H1 (cell line): ENCODE measurements around the gene SOCS7.

Source experiments
- CTCF ChIP-seq, 3 experiments: IDR thresholded peaks; 1 replicate in 2 of 3; 2 replicates in 1 of 3; pipeline versions ENCODE4 v1.5.1 to v1.6.1; 2011; ENCODE audit warnings: low read length in 3 of 3, mild to moderate bottlenecking in 3 of 3, inconsistent platforms in 2 of 3, low read depth in 1 of 3, moderate library complexity in 1 of 3; ENCODE audit not compliant: insufficient read depth in 1 of 3; ENCODE audit errors: control extremely low read depth in 1 of 3
- EP300 ChIP-seq, 2 experiments: IDR thresholded peaks; 1 replicate in 1 of 2; 2 replicates in 1 of 2; pipeline ENCODE4 v1.6.1; 2011 to 2012; ENCODE audit warnings: low read depth in 2 of 2, low read length in 2 of 2, mild to moderate bottlenecking in 2 of 2, borderline replicate concordance in 1 of 2, inconsistent platforms in 1 of 2, moderate library complexity in 1 of 2
- GABPA ChIP-seq: IDR thresholded peaks from 2 replicates; pipeline ENCODE4 v1.6.1; 2011; ENCODE audit warnings: mild to moderate bottlenecking, low read length, moderate library complexity, borderline replicate concordance; ENCODE audit not compliant: insufficient read depth
- HDAC2 ChIP-seq, 2 experiments: fragments of 300-600 bp in 1 of 2; sonication (generic) in 1 of 2; IDR thresholded peaks; 2 replicates each; pipeline ENCODE4 v1.6.1; 2011 to 2012; ENCODE audit warnings: low read depth in 2 of 2, low read length in 2 of 2, mild to moderate bottlenecking in 2 of 2, moderate library complexity in 2 of 2, borderline replicate concordance in 1 of 2, inconsistent platforms in 1 of 2
- HDAC6 ChIP-seq: IDR thresholded peaks from one replicate; pipeline ENCODE4 v1.7.1; 2012; ENCODE audit warnings: low read depth, mild to moderate bottlenecking, inconsistent platforms, low read length, moderate library complexity
- JUND ChIP-seq: IDR thresholded peaks from 2 replicates; pipeline ENCODE4 v1.6.1; 2011; ENCODE audit warnings: mild to moderate bottlenecking, improper control_type of control experiment, low read length
- POLR2A ChIP-seq, 2 experiments: IDR thresholded peaks; 1 replicate in 1 of 2; 2 replicates in 1 of 2; pipeline ENCODE4 v1.6.1; 2011; ENCODE audit warnings: low read depth in 2 of 2, low read length in 2 of 2, mild to moderate bottlenecking in 2 of 2; ENCODE audit errors: control extremely low read depth in 1 of 2
- POLR2AphosphoS5 ChIP-seq: IDR thresholded peaks from 2 replicates; pipeline ENCODE4 v1.6.1; 2011; ENCODE audit warnings: low read depth, low read length
- RAD21 ChIP-seq, 2 experiments: IDR thresholded peaks in 1 of 2; conservative IDR thresholded peaks in 1 of 2; 2 replicates each; pipeline ENCODE4 v1.6.1; 2011; ENCODE audit warnings: low read depth in 2 of 2, low read length in 2 of 2, improper control_type of control experiment in 1 of 2, inconsistent platforms in 1 of 2, mild to moderate bottlenecking in 1 of 2, moderate library complexity in 1 of 2
- SRF ChIP-seq: IDR thresholded peaks from 2 replicates; pipeline ENCODE4 v1.6.1; 2011; ENCODE audit warnings: mild to moderate bottlenecking, low read depth, low read length, moderate library complexity
- SUZ12 ChIP-seq: fragments of 200-600 bp; sonication (generic); IDR thresholded peaks from 2 replicates; pipeline ENCODE4 v1.6.1; 2012; ENCODE audit warnings: mild to moderate bottlenecking, inconsistent platforms, low read length, moderate library complexity, mixed read lengths
- TAF1 ChIP-seq: IDR thresholded peaks from 2 replicates; pipeline ENCODE4 v1.6.1; 2011; ENCODE audit warnings: mild to moderate bottlenecking, low read depth, low read length
- TAF7 ChIP-seq: optimal IDR thresholded peaks from 2 replicates; pipeline ENCODE3; 2011; ENCODE audit warnings: low read depth, mild to moderate bottlenecking, inconsistent platforms, low read length, moderate library complexity, borderline replicate concordance

- no peak for TF ChIP-seq RAD21 (IDR thresholded peaks at IDR 0.05 in 1 of 2, conservative IDR thresholded peaks at IDR 0.05 in 1 of 2; ENCODE audit: low read depth in 2 of 2, low read length in 2 of 2)
- TF ChIP-seq CTCF (IDR thresholded peaks at IDR 0.05; ENCODE audit: control extremely low read depth in 1 of 3, insufficient read depth in 1 of 3, low read depth in 1 of 3, low read length in 3 of 3) = no peak
- TF ChIP-seq EP300 (IDR thresholded peaks at IDR 0.05; ENCODE audit: borderline replicate concordance in 1 of 2, low read depth in 2 of 2, low read length in 2 of 2) = peak in 1 of 2 experiments; percentile 78; a peak in 1 of 3 replicates
- no peak for TF ChIP-seq JUND
- TF ChIP-seq POLR2AphosphoS5 = peak; percentile 75
- TF ChIP-seq HDAC2 (IDR thresholded peaks at IDR 0.05; ENCODE audit: borderline replicate concordance in 1 of 2, low read depth in 2 of 2, low read length in 2 of 2) = peak in 1 of 2 experiments; percentile 91; a peak in 2 of 4 replicates
- TF ChIP-seq TAF1 = peak; percentile 52; the same call in 1 of the 2 replicates
- TF ChIP-seq GABPA = no peak
- TF ChIP-seq SUZ12 = no peak
- TF ChIP-seq SRF = no peak
- TF ChIP-seq POLR2A (IDR thresholded peaks at IDR 0.05; ENCODE audit: control extremely low read depth in 1 of 2, low read depth in 2 of 2, low read length in 2 of 2) = peak in 1 of 2 experiments; percentile 49; a peak in 1 of 3 replicates
- TF ChIP-seq TAF7 = no peak
- TF ChIP-seq HDAC6 = no peak
Observed at GRCh38 chr17:38440614-38441397, 89.2 kb downstream of the SOCS7 start.
